ENCODE results near the gene CDH6. TPM values are rescaled to one million over a fixed set of nuclear protein-coding genes. Genes with fewer than 3 reads are reported as not detected.
A peak's percentile ranks its signal among the peaks of the same experiment; 100 is the strongest.

Gene CDH6
- total and polyA plus RNA-seq, 2 experiments from 2014 or later = 0.60 to 1.1 TPM

GRCh38 chr5:31271567-31271966 is 78.1 kb downstream of the CDH6 start (continued):
- TF ChIP-seq REST (IDR thresholded peaks at IDR 0.05; ENCODE audit: unreplicated experiment) (no peak), JUNB (IDR thresholded peaks at IDR 0.05; ENCODE audit: unreplicated experiment) (no peak), ZNF331 (CRISPR knock-in tag; IDR thresholded peaks at IDR 0.05; ENCODE audit: low read depth) (no peak), NANOG (IDR thresholded peaks at IDR 0.05; ENCODE audit: borderline replicate concordance) (no peak), EZH2 (IDR thresholded peaks at IDR 0.05; ENCODE audit: low read depth, unreplicated experiment) (no peak), STAT1 (IDR thresholded peaks at IDR 0.05; ENCODE audit: unreplicated experiment) (no peak), POLR2AphosphoS5 (IDR thresholded peaks at IDR 0.05; ENCODE audit: low read depth) (no peak)

- Mint-ChIP-seq H3K27ac (no peak overlapping the region), H3K27me3 (ENCODE audit: insufficient read depth, low read depth, poor library complexity) (peaks cover 7% of the 10 kb centered on the region), H3K4me3 (no peak overlapping the region), H3K9me3 (no peaks in the 10 kb centered on the region; the same call in 2 of the 3 replicates), H3K36me3 (ENCODE audit: low read depth) (no peaks in the 10 kb centered on the region; the same call in 2 of the 3 replicates), H3K4me1 (peaks cover 30% of the 10 kb centered on the region)
- Histone ChIP-seq H4K20me1 (replicated peaks; ENCODE audit: insufficient read depth) (no peaks in the 10 kb centered on the region), H3K27me3 (ENCODE audit: insufficient read depth) (no peaks in the 10 kb centered on the region), H3K4me2 (peak overlapping the region; percentile 19), H3K79me2 (replicated peaks; ENCODE audit: insufficient read depth) (no peaks in the 10 kb centered on the region), H3K4me1 (ENCODE audit: insufficient read depth) (peaks cover 43% of the 10 kb centered on the region), H3K36me3 (ENCODE audit: insufficient read depth) (no peaks in the 10 kb centered on the region), H3K9me2 (ENCODE audit: insufficient read depth) (no peaks in the 10 kb centered on the region), H3K27ac (ENCODE audit: low read depth) (no peak overlapping the region), H2AFZ (no peak overlapping the region), H3F3A (replicated peaks; ENCODE audit: low read depth) (no peaks in the 10 kb centered on the region), H3K4me3 (no peak overlapping the region)
- DNase-seq (ENCODE audit: low spot score) (no peak), ATAC-seq (no peak)
- TF ChIP-seq EZH2 (IDR thresholded peaks at IDR 0.05; ENCODE audit: low read depth, unreplicated experiment) (no peak), STAT1 (IDR thresholded peaks at IDR 0.05; ENCODE audit: unreplicated experiment) (no peak), ZNF462 (CRISPR knock-in tag; IDR thresholded peaks at IDR 0.05) (no peak), CREB1 (CRISPR knock-in tag; IDR thresholded peaks at IDR 0.05; ENCODE audit: low read depth) (no peak), POLR2AphosphoS5 (IDR thresholded peaks at IDR 0.05; ENCODE audit: low read depth) (no peak), ZNF331 (CRISPR knock-in tag; IDR thresholded peaks at IDR 0.05; ENCODE audit: low read depth) (no peak), EZH2phosphoT487 (IDR thresholded peaks at IDR 0.05; ENCODE audit: unreplicated experiment) (no peak), CTCF (conservative IDR thresholded peaks at IDR 0.05; ENCODE audit: low read depth in 2 of 2) (no peak)
These were observed 79.7 kb downstream of the CDH6 start for GRCh38 chr5:31273161-31273560.
